NCI-H128 (cell line): ENCODE results near the gene RASGRP2.
A peak's percentile ranks its signal among the peaks of the same experiment; 100 is the strongest.
"Not testable (repeated sequence)": the region's sequence is repeated elsewhere in the genome, so short reads cannot be mapped to it uniquely, and the experiment has no call there.

Experiments used
- DNase-seq: peaks from one replicate; lab custom pipeline; 2025; ENCODE audit not compliant: unreplicated experiment; lab: John Stamatoyannopoulos, UW

Gene RASGRP2

GRCh38 chr11:64720640-64721358, 23.1 kb downstream of the RASGRP2 start:
- DNase-seq: no peak

- no peak for DNase-seq
Measured at GRCh38 chr11:64720167-64720566, 23.8 kb downstream of the RASGRP2 start.

GRCh38 chr11:64719406-64719805, 24.5 kb downstream of the RASGRP2 start:
- no peak for DNase-seq

GRCh38 chr11:64718780-64719124, 25.2 kb downstream of the RASGRP2 start:
- DNase-seq: no peak

GRCh38 chr11:64718084-64718779, 25.7 kb downstream of the RASGRP2 start:
- DNase-seq: no peak

GRCh38 chr11:64717268-64717578, 26.7 kb downstream of the RASGRP2 start:
- DNase-seq: no peak

- no peak for DNase-seq
Measured at GRCh38 chr11:64716473-64717267, 27.3 kb downstream of the RASGRP2 start.

- DNase-seq: no peak
Measured at GRCh38 chr11:64715756-64716472, 28.0 kb downstream of the RASGRP2 start.

- no peak for DNase-seq
Measured at GRCh38 chr11:64715110-64715509, 28.8 kb downstream of the RASGRP2 start.

- DNase-seq: no peak
Measured at GRCh38 chr11:64714666-64715065, 29.3 kb downstream of the RASGRP2 start.

- no peak for DNase-seq
Measured at GRCh38 chr11:64713781-64714363, 30.1 kb downstream of the RASGRP2 start.

- DNase-seq: peak; percentile 19
Measured at GRCh38 chr11:64713016-64713707, 30.8 kb downstream of the RASGRP2 start.

GRCh38 chr11:64712430-64713015, 31.4 kb downstream of the RASGRP2 start:
- no peak for DNase-seq

GRCh38 chr11:64711956-64712362, 32.0 kb downstream of the RASGRP2 start:
- DNase-seq: no peak

- DNase-seq: no peak
Measured at GRCh38 chr11:64711138-64711955, 32.6 kb downstream of the RASGRP2 start.

GRCh38 chr11:64710418-64711137, 33.4 kb downstream of the RASGRP2 start:
- DNase-seq: no peak

- no peak for DNase-seq
Measured at GRCh38 chr11:64705501-64705900, 38.4 kb downstream of the RASGRP2 start.

- DNase-seq: no peak
Measured at GRCh38 chr11:64703048-64703447, 40.9 kb downstream of the RASGRP2 start.

GRCh38 chr11:64701956-64702355, 42.0 kb downstream of the RASGRP2 start:
- DNase-seq: not testable (repeated sequence)
